HepG2 (cell line): Measurements from ENCODE around the gene NUP107. TPM values are rescaled to one million over a fixed set of nuclear protein-coding genes. Genes with fewer than 3 reads are reported as not detected.

Experiments used
- ATAC-seq: fragments of 200-7000 bp; cut with Tn5 transposase; 3 replicates; pipeline ENCODE4 v1.9.1; 2020; ENCODE audit warnings: mild to moderate bottlenecking, moderate library complexity
- BruUV-seq: library from RNA; stranded (reverse); fragments of 400-500 nt; replicated peaks from 2 replicates; lab custom pipeline; 2021; lab: Mats Ljungman, UMichigan
- CTCF ChIA-PET: fragments of 300-600 bp; formaldehyde crosslinking; extraction: SDS; loops from one replicate; lab custom pipeline; 2021; ENCODE audit warnings: low total read pairs, inconsistent platforms, low intra/inter-chr PET ratio; lab: Yijun Ruan, JAX
- POLR2A ChIA-PET: fragments of 350-600 bp; sonication (Branson Sonifier 250); formaldehyde crosslinking; loops from one replicate; lab custom pipeline; 2020; ENCODE audit warnings: antibody characterized with exemption, inconsistent platforms; lab: Yijun Ruan, JAX
- DNase-seq: peaks from one replicate; pipeline ENCODE4 v3.0.0-alpha.2; 2015; ENCODE audit warnings: low spot score
- FAIRE-seq: peaks from 3 replicates; lab custom pipeline; 2011; peaks lifted over from hg19 to GRCh38; lab: Jason Lieb, UNC
- H2AFZ ChIP-seq: one replicate; pipeline ENCODE4 v1.6.1; 2011; ENCODE audit warnings: low read length, inconsistent platforms
- H3K27ac ChIP-seq: fragments of 300-600 bp; 3 replicates; pipeline ENCODE4 v1.8.0; 2011; ENCODE audit warnings: mixed run types, mild to moderate bottlenecking, mixed read lengths, low read length, inconsistent platforms; ENCODE audit not compliant: insufficient read depth; ENCODE audit errors: extremely low read length
- H3K27me3 ChIP-seq, 2 experiments: fragments of 200-600 bp in 1 of 2; 2 replicates in 1 of 2; 3 replicates in 1 of 2; pipeline versions ENCODE4 v1.6.0 to v1.8.0; 2011; ENCODE audit warnings: low read length in 2 of 2, mild to moderate bottlenecking in 2 of 2, moderate library complexity in 2 of 2, inconsistent platforms in 1 of 2; ENCODE audit not compliant: insufficient read depth in 2 of 2, control insufficient read depth in 1 of 2
- H3K36me3 ChIP-seq, 2 experiments: fragments of 200-600 bp in 1 of 2; replicated peaks in 1 of 2; 2 replicates in 1 of 2; 3 replicates in 1 of 2; pipeline versions ENCODE4 v1.5.1 to v1.8.0; 2011; ENCODE audit warnings: low read length in 2 of 2, inconsistent platforms in 1 of 2; ENCODE audit not compliant: insufficient read depth in 2 of 2, control insufficient read depth in 1 of 2
- H3K4me1 ChIP-seq: 2 replicates; pipeline ENCODE4 v1.5.1; 2012; ENCODE audit warnings: low read length, inconsistent platforms; ENCODE audit not compliant: insufficient read depth
- H3K4me2 ChIP-seq: 2 replicates; pipeline ENCODE4 v1.6.0; 2011; ENCODE audit warnings: low read depth, low read length, inconsistent platforms
- H3K4me3 ChIP-seq, 3 experiments: fragments of 200-600 bp in 1 of 3; sonication (generic), shearing (Covaris generic) in 1 of 3; replicated peaks in 1 of 3; 2 replicates each; pipeline ENCODE4 v1.5.1; 2011 to 2016; ENCODE audit warnings: low read length in 3 of 3, inconsistent platforms in 2 of 3, low read depth in 2 of 3, mild to moderate bottlenecking in 2 of 3, control low read depth in 1 of 3, mixed read lengths in 1 of 3; ENCODE audit not compliant: insufficient read depth in 1 of 3
- H3K79me2 ChIP-seq: one replicate; pipeline ENCODE4 v1.6.1; 2011; ENCODE audit warnings: low read length, inconsistent platforms; ENCODE audit not compliant: insufficient read depth
- H3K9ac ChIP-seq: 2 replicates; pipeline ENCODE4 v1.6.0; 2011; ENCODE audit warnings: mild to moderate bottlenecking, low read depth, low read length, inconsistent platforms; ENCODE audit not compliant: insufficient read depth
- H3K9me3 ChIP-seq: 2 replicates; pipeline ENCODE4 v1.5.1; 2012; ENCODE audit warnings: mild to moderate bottlenecking, low read length
- H4K20me1 ChIP-seq: 2 replicates; pipeline ENCODE4 v1.6.0; 2011; ENCODE audit warnings: inconsistent platforms, mild to moderate bottlenecking, low read length, moderate library complexity; ENCODE audit not compliant: insufficient read depth
- CBX1 ChIP-seq: IDR thresholded peaks from one replicate; pipeline ENCODE4 v1.6.1; 2016; ENCODE audit warnings: antibody characterized with exemption, low read depth
- CCAR2 ChIP-seq: fragments of 200-400 bp; formaldehyde crosslinking; optimal IDR thresholded peaks from 2 replicates; pipeline ENCODE3; 2018; ENCODE audit warnings: low read depth, mild to moderate bottlenecking, low read length, moderate library complexity
- CENPX ChIP-seq: sonication (generic); formaldehyde crosslinking; IDR thresholded peaks from 2 replicates; pipeline ENCODE4 v1.9.0; 2021; ENCODE audit warnings: mild to moderate bottlenecking, missing genetic modification reagents, moderate library complexity
- MAX ChIP-seq: IDR thresholded peaks from 2 replicates; pipeline ENCODE4 v1.6.1; 2012; ENCODE audit warnings: inconsistent platforms
- MBD4 ChIP-seq: IDR thresholded peaks from 2 replicates; pipeline ENCODE4 v1.6.1; 2012; ENCODE audit warnings: low read length, inconsistent platforms, borderline replicate concordance
- NR2F1 ChIP-seq, 2 experiments: fragments of 450-650 bp in 1 of 2; formaldehyde crosslinking in 1 of 2; IDR thresholded peaks; 2 replicates each; pipeline versions ENCODE4 v1.5.0 to v1.6.1; 2016 to 2020; ENCODE audit warnings: mild to moderate bottlenecking in 1 of 2, missing compliant biosample characterization in 1 of 2, missing genetic modification reagents in 1 of 2, moderate library complexity in 1 of 2
- ONECUT2 ChIP-seq: sonication (generic); formaldehyde crosslinking; IDR thresholded peaks from 2 replicates; pipeline ENCODE4 v1.4.0; 2020; ENCODE audit warnings: missing genetic modification reagents
- RFXANK ChIP-seq: IDR thresholded peaks from 2 replicates; pipeline ENCODE4 v1.6.1; 2016
- TBP ChIP-seq: sonication (generic); formaldehyde crosslinking; IDR thresholded peaks from 2 replicates; pipeline ENCODE4 v1.5.0; 2020; ENCODE audit warnings: missing genetic modification reagents
- TFDP1 ChIP-seq: IDR thresholded peaks from 2 replicates; pipeline ENCODE4 v1.6.1; 2016; ENCODE audit warnings: missing compliant biosample characterization, missing genetic modification reagents, borderline replicate concordance
- TRAFD1 ChIP-seq: sonication (generic); formaldehyde crosslinking; IDR thresholded peaks from 2 replicates; pipeline ENCODE4 v1.5.1; 2020; ENCODE audit warnings: missing genetic modification reagents, mild to moderate bottlenecking, borderline replicate concordance
- ZFP62 ChIP-seq: sonication (generic); formaldehyde crosslinking; IDR thresholded peaks from 2 replicates; pipeline ENCODE4 v1.4.0; 2020; ENCODE audit warnings: missing genetic modification reagents
- ZNF605 ChIP-seq: sonication (generic); formaldehyde crosslinking; IDR thresholded peaks from 2 replicates; pipeline ENCODE4 v1.8.0; 2022; ENCODE audit warnings: mild to moderate bottlenecking, missing genetic modification reagents
- ZNF720 ChIP-seq: sonication (generic); formaldehyde crosslinking; IDR thresholded peaks from 2 replicates; pipeline ENCODE4 v1.4.0; 2020; ENCODE audit warnings: missing genetic modification reagents
- WGBS: methylation state at CpG from one replicate; pipeline ENCODE4 v1.1.6; 2017; ENCODE audit warnings: low lambda C conversion rate; 5-methylcytosine and 5-hydroxymethylcytosine counted together
- in situ Hi-C: cut with HindIII; loops from 2 replicates; pipeline ENCODE4 v1.10.0; 2017; ENCODE audit warnings: low pct_unique_long_range_greater_than_20kb; ENCODE audit not compliant: extremely low pct_ligation_motif_present
- intact Hi-C: fragments of 100-400 bp; cut with micrococcal nuclease; formaldehyde crosslinking; loops from one replicate; pipeline ENCODE4 v1.10.0; 2022; ENCODE audit not compliant: unreplicated experiment
- polyA plus RNA-seq, 8 experiments: library from polyadenylated mRNA; depleted of rRNA in 3 of 8; stranded (reverse) in 7 of 8; unstranded in 1 of 8; fragments of >200 nt; fragmentation: Illumina TruSeq in 4 of 8; extraction: Trizol in 4 of 8; gene quantifications; 2 replicates each; pipeline versions ENCODE4 v1.2.1 to v1.2.3, GENCODE V29; 2011 to 2016; ENCODE audit warnings: low read depth in 4 of 8, missing spikeins in 1 of 8, mixed read lengths in 1 of 8; ENCODE audit not compliant: insufficient read depth in 1 of 8
- total RNA-seq, 5 experiments: library from RNA; depleted of rRNA; stranded (reverse); fragments of >200 nt; fragmentation: Illumina TruSeq; extraction: Trizol; gene quantifications; 2 replicates each; pipeline ENCODE4 v1.2.3, GENCODE V29; 2016; ENCODE audit warnings: low read depth in 1 of 5

Gene NUP107
- total and polyA plus RNA-seq, 2 of the 13 experiments (the other 11 are each of a cell fraction or from before 2014, with no cell fraction given): 54.7 to 100 TPM

GRCh38 chr12:68761901-68762630 is 75.3 kb downstream of the NUP107 start:
- no peak overlapping the region for H3K4me3 ChIP-seq
- FAIRE-seq (no peak), DNase-seq (no peak)
- peaks cover 10% of the 10 kb centered on the region for H3K4me1 ChIP-seq
- 85% methylated on average over 8 of the region's 8 CpGs for WGBS
- H3K79me2 ChIP-seq: no peaks in the 10 kb centered on the region
- intact Hi-C loops: no loop called here
- CTCF ChIA-PET: no interaction called here
- in situ Hi-C loops: no loop called here
- H3K27me3 ChIP-seq: no peaks in the 10 kb centered on the region
- H3K9ac ChIP-seq: no peak overlapping the region
- no peaks in the 10 kb centered on the region for H3K9me3 ChIP-seq
- TF ChIP-seq RFXANK (CRISPR knock-in tag) (no peak), TRAFD1 (no peak), NR2F1 (CRISPR knock-in tag; IDR thresholded peaks at IDR 0.05) (no peak), MBD4 (no peak), MAX (no peak), CCAR2 (no peak), ZNF720 (CRISPR knock-in tag) (no peak), CENPX (CRISPR knock-in tag) (no peak), CBX1 (no peak), TFDP1 (CRISPR knock-in tag) (no peak), ONECUT2 (no peak), TBP (CRISPR knock-in tag) (no peak), ZNF605 (CRISPR knock-in tag) (no peak), ZFP62 (no peak)
- TF ChIP-seq, all 625 proteins: peak for 0
- POLR2A ChIA-PET: interaction anchor here (1.7 kb wide), 1 partner anchor 25 kb away, joined by 4 read pairs; no protein-coding TSS in a partner anchor
- no TSS peak for BruUV-seq
- Histone ChIP-seq H4K20me1 (no peaks in the 10 kb centered on the region), H3K27ac (no peak overlapping the region), H3K4me2 (no peak overlapping the region), H2AFZ (no peak overlapping the region), H3K36me3 (peaks cover 7 to 40% of the 10 kb centered on the region in 2 experiments; a peak in 4 of 5 replicates)
- ATAC-seq: no peak; the same call in 2 of the 3 replicates
